Neural cell (in vitro differentiated cells): Measurements from ENCODE around the gene CCDC73. TPM values are rescaled to one million over a fixed set of nuclear protein-coding genes. Genes with fewer than 3 reads are reported as not detected.

Experiments
- H2AFZ ChIP-seq: fragments of 200-600, 300-800 bp; sonication (generic), shearing (Covaris generic); 2 replicates; pipeline ENCODE4 v1.6.0; 2014; ENCODE audit warnings: low read depth, mild to moderate bottlenecking, antibody characterized with exemption, low read length, moderate library complexity
- H3F3A ChIP-seq: fragments of 200-600 bp; shearing (Covaris generic); 2 replicates; pipeline ENCODE4 v1.6.1; 2016; ENCODE audit warnings: mild to moderate bottlenecking, moderate library complexity, mixed read lengths, antibody characterized with exemption, low read length; ENCODE audit not compliant: insufficient read depth, poor library complexity, severe bottlenecking
- H3K27ac ChIP-seq: fragments of 200-600, 300-800 bp; sonication (generic), shearing (Covaris generic); 2 replicates; pipeline ENCODE4 v1.5.1; 2014; ENCODE audit warnings: mild to moderate bottlenecking, low read length, moderate library complexity
- H3K27me3 ChIP-seq: fragments of 300-800, 200-600 bp; sonication (generic), shearing (Covaris generic); 2 replicates; pipeline ENCODE4 v1.6.0; 2014; ENCODE audit warnings: mild to moderate bottlenecking, low read depth, low read length, moderate library complexity; ENCODE audit not compliant: insufficient read depth
- H3K36me3 ChIP-seq: fragments of 300-800, 200-600 bp; sonication (generic), shearing (Covaris generic); 2 replicates; pipeline ENCODE4 v1.5.1; 2014; ENCODE audit warnings: mild to moderate bottlenecking, antibody characterized with exemption, low read length, moderate library complexity; ENCODE audit not compliant: insufficient read depth
- H3K4me2 ChIP-seq: fragments of 300-800, 200-600 bp; sonication (generic), shearing (Covaris generic); 2 replicates; pipeline ENCODE4 v1.6.0; 2014; ENCODE audit warnings: mild to moderate bottlenecking, low read length
- H3K4me3 ChIP-seq: fragments of 300-800, 200-600 bp; sonication (generic), shearing (Covaris generic); 2 replicates; pipeline ENCODE4 v1.5.1; 2014; ENCODE audit warnings: mild to moderate bottlenecking, low read length, moderate library complexity
- H3K79me2 ChIP-seq: fragments of 200-600 bp; shearing (Covaris generic); replicated peaks from 2 replicates; pipeline ENCODE4 v1.6.0; 2014; ENCODE audit warnings: mild to moderate bottlenecking, low read length, moderate library complexity; ENCODE audit not compliant: insufficient read depth
- H3K9ac ChIP-seq: fragments of 300-800, 200-600 bp; sonication (generic), shearing (Covaris generic); 2 replicates; pipeline ENCODE4 v1.6.1; 2016; ENCODE audit warnings: mild to moderate bottlenecking, low read length, mixed read lengths
- H3K9me2 ChIP-seq: fragments of 200-600 bp; shearing (Covaris generic); 2 replicates; pipeline ENCODE4 v1.6.1; 2016; ENCODE audit warnings: mild to moderate bottlenecking, low read length, mixed read lengths; ENCODE audit not compliant: insufficient read depth
- H3K9me3 ChIP-seq: fragments of 200-600, 300-800 bp; sonication (generic), shearing (Covaris generic); 2 replicates; pipeline ENCODE4 v1.6.1; 2016; ENCODE audit warnings: mild to moderate bottlenecking, mixed run types, low read length, moderate library complexity, mixed read lengths
- H4K20me1 ChIP-seq: fragments of 200-600 bp; shearing (Covaris generic); 2 replicates; pipeline ENCODE4 v1.6.1; 2016; ENCODE audit warnings: mild to moderate bottlenecking, mixed run types; ENCODE audit not compliant: insufficient read depth
- EP300 ChIP-seq: fragments of 450-650 bp; conservative IDR thresholded peaks from 2 replicates; pipeline ENCODE4 v1.6.1; 2014; ENCODE audit warnings: antibody characterized with exemption, mild to moderate bottlenecking, moderate library complexity; ENCODE audit not compliant: poor library complexity, severe bottlenecking
- EZH2 ChIP-seq: fragments of 200-600, 300-800 bp; shearing (Covaris generic), sonication (generic); IDR thresholded peaks from 2 replicates; pipeline ENCODE4 v1.6.1; 2014; ENCODE audit warnings: antibody characterized with exemption, low read length, borderline replicate concordance, mild to moderate bottlenecking; ENCODE audit not compliant: insufficient read depth, poor library complexity, severe bottlenecking
- MXI1 ChIP-seq: fragments of 450-650 bp; conservative IDR thresholded peaks from 2 replicates; pipeline ENCODE4 v1.6.1; 2014; ENCODE audit warnings: antibody characterized with exemption, mild to moderate bottlenecking; ENCODE audit not compliant: poor library complexity, severe bottlenecking
- POLR2AphosphoS5 ChIP-seq: IDR thresholded peaks from 2 replicates; pipeline ENCODE4 v1.6.1; 2012
- RAD21 ChIP-seq: fragments of 450-650 bp; conservative IDR thresholded peaks from 2 replicates; pipeline ENCODE4 v1.6.1; 2014; ENCODE audit warnings: antibody characterized with exemption, mild to moderate bottlenecking, moderate library complexity
- SMC3 ChIP-seq: fragments of 450-650 bp; conservative IDR thresholded peaks from 2 replicates; pipeline ENCODE4 v1.6.1; 2014; ENCODE audit warnings: antibody characterized with exemption, mild to moderate bottlenecking, moderate library complexity; ENCODE audit not compliant: poor library complexity
- TAF1 ChIP-seq: IDR thresholded peaks from 2 replicates; pipeline ENCODE4 v1.6.1; 2012; ENCODE audit warnings: low read depth
- polyA plus RNA-seq: library from polyadenylated mRNA; depleted of rRNA; stranded (reverse); fragments of >200 nt; gene quantifications from 2 replicates; pipeline ENCODE4 v1.2.3, GENCODE V29; 2014
- TF ChIP-seq, protein P1 (sequence below): fragments of 450-650 bp; IDR thresholded peaks from 2 replicates; pipeline ENCODE4 v1.5.1; 2014; ENCODE audit warnings: antibody characterized with exemption, mild to moderate bottlenecking, moderate library complexity; ENCODE audit not compliant: poor library complexity, severe bottlenecking
- TF ChIP-seq, protein P2 (sequence below): IDR thresholded peaks from 2 replicates; pipeline ENCODE4 v1.6.1; 2012; ENCODE audit warnings: borderline replicate concordance

CCDC73 gene
- polyA plus RNA-seq, 1 donor from 2014 or later: 0.07 TPM

DNA sequence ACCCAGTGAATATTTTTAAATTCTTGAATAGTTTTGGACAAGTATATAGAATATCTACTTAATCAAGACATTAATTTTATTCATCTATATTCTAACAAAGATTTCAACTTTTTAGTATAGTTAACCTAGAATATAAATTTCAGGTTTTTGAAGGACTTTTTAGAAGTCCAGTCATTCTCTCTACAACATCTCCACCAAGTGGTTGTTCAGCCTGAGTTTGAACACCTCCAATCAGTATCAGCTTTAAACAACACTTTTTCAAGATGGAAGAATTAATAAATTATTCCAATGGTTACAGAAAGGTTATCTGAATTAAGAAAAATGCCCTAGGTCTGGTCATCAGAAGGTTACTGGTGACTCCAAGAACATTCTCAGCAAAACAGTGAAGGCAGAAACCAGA is 179.0 kb downstream of the CCDC73 start:
- H3K4me3 ChIP-seq: no peak overlapping the region
- no peaks in the 10 kb centered on the region for H3K27me3 ChIP-seq
- no peaks in the 10 kb centered on the region for H3K9me3 ChIP-seq
- no peaks in the 10 kb centered on the region for H4K20me1 ChIP-seq
- no peak overlapping the region for H3K4me2 ChIP-seq
- H2AFZ ChIP-seq: no peak overlapping the region
- TF ChIP-seq EZH2 (no peak), TAF1 (no peak), SMC3 (no peak), EP300 (no peak), MXI1 (no peak), POLR2AphosphoS5 (no peak)
- TF ChIP-seq, protein P1, sequence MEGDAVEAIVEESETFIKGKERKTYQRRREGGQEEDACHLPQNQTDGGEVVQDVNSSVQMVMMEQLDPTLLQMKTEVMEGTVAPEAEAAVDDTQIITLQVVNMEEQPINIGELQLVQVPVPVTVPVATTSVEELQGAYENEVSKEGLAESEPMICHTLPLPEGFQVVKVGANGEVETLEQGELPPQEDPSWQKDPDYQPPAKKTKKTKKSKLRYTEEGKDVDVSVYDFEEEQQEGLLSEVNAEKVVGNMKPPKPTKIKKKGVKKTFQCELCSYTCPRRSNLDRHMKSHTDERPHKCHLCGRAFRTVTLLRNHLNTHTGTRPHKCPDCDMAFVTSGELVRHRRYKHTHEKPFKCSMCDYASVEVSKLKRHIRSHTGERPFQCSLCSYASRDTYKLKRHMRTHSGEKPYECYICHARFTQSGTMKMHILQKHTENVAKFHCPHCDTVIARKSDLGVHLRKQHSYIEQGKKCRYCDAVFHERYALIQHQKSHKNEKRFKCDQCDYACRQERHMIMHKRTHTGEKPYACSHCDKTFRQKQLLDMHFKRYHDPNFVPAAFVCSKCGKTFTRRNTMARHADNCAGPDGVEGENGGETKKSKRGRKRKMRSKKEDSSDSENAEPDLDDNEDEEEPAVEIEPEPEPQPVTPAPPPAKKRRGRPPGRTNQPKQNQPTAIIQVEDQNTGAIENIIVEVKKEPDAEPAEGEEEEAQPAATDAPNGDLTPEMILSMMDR: no peak
- H3K79me2 ChIP-seq: no peaks in the 10 kb centered on the region
- H3F3A ChIP-seq: no peaks in the 10 kb centered on the region
- H3K9ac ChIP-seq: no peak overlapping the region
- H3K27ac ChIP-seq: no peak overlapping the region
- H3K36me3 ChIP-seq: no peaks in the 10 kb centered on the region
- no peaks in the 10 kb centered on the region for H3K9me2 ChIP-seq

DNA sequence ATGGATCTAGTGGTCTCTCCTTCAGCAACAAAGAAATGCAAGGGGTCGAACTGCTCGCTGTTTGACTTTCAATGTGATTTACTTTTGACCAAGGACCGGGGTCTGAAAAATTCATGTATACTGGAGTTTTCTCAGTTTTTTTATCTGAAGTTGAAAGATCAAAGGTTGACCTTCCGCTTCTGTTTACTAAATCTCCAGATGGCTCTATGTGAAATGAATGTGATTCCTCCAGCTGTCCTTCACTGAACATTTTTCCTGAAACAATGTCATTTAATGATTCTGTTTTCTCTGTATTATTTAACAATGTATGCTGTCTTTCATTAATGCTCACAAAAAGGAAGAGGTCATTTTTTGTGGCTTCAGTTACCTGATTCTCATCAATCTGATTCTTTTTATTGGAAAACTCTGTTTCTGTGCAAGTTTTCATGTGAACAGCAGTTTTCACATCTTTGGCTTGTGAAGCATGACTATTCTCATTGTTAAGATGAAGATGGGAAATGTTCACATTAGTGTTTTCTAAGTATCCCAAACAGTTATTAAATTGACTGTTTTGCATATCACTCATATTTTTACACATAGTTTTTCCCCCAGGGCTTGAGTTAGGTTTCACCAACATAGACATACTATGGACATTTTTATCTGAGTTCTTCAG is 180.8 kb downstream of the CCDC73 start:
- Histone ChIP-seq H2AFZ (no peak overlapping the region), H3K9me2 (no peaks in the 10 kb centered on the region), H3K4me2 (no peak overlapping the region), H3K27ac (no peak overlapping the region), H3K79me2 (no peaks in the 10 kb centered on the region), H3K27me3 (no peaks in the 10 kb centered on the region), H3F3A (no peaks in the 10 kb centered on the region), H3K4me3 (no peak overlapping the region), H3K36me3 (no peaks in the 10 kb centered on the region), H3K9me3 (no peaks in the 10 kb centered on the region), H4K20me1 (no peaks in the 10 kb centered on the region), H3K9ac (no peak overlapping the region)
- TF ChIP-seq RAD21 (no peak), EZH2 (no peak), EP300 (no peak)
- TF ChIP-seq, protein P1: no peak

DNA sequence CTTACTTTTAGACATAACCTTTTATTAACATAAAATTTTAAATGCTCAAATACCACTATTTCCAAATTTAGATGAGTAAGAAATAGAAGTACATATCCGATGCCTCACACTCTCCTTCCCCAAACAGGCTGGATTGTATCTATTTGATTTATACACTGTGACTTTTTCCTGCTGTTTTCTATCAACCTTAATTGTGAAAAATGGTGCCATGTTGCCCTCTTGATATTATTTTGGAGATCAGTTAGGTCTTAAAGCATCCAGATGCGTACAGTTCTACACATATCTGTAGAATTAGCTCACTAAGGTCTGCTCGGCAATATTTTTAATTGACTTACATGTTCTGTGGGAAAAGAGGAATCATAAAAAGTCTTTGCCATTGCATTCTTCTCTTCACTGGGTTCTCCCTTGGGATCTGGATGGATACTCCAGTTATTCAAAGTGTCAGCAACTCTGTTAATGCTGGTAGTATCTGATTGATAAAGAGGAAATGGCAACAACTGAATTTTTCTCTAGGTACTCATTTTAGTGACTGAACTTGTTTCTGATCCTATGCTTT is 183.6 kb downstream of the CCDC73 start:
- Histone ChIP-seq H3K4me2 (no peak overlapping the region), H3K9me2 (no peaks in the 10 kb centered on the region), H3K27ac (no peak overlapping the region), H3K4me3 (no peak overlapping the region), H3K27me3 (no peaks in the 10 kb centered on the region), H4K20me1 (no peaks in the 10 kb centered on the region), H3K9ac (no peak overlapping the region), H2AFZ (no peak overlapping the region), H3K9me3 (no peaks in the 10 kb centered on the region), H3K36me3 (no peaks in the 10 kb centered on the region), H3K79me2 (no peaks in the 10 kb centered on the region), H3F3A (no peaks in the 10 kb centered on the region)
- no peak for TF ChIP-seq EZH2
- no peak for TF ChIP-seq TAF1
- no peak for TF ChIP-seq SMC3
- TF ChIP-seq, protein P2, sequence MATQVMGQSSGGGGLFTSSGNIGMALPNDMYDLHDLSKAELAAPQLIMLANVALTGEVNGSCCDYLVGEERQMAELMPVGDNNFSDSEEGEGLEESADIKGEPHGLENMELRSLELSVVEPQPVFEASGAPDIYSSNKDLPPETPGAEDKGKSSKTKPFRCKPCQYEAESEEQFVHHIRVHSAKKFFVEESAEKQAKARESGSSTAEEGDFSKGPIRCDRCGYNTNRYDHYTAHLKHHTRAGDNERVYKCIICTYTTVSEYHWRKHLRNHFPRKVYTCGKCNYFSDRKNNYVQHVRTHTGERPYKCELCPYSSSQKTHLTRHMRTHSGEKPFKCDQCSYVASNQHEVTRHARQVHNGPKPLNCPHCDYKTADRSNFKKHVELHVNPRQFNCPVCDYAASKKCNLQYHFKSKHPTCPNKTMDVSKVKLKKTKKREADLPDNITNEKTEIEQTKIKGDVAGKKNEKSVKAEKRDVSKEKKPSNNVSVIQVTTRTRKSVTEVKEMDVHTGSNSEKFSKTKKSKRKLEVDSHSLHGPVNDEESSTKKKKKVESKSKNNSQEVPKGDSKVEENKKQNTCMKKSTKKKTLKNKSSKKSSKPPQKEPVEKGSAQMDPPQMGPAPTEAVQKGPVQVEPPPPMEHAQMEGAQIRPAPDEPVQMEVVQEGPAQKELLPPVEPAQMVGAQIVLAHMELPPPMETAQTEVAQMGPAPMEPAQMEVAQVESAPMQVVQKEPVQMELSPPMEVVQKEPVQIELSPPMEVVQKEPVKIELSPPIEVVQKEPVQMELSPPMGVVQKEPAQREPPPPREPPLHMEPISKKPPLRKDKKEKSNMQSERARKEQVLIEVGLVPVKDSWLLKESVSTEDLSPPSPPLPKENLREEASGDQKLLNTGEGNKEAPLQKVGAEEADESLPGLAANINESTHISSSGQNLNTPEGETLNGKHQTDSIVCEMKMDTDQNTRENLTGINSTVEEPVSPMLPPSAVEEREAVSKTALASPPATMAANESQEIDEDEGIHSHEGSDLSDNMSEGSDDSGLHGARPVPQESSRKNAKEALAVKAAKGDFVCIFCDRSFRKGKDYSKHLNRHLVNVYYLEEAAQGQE: no peak
- no peak for TF ChIP-seq MXI1
- no peak for TF ChIP-seq EP300
- TF ChIP-seq, protein P1: no peak
- no peak for TF ChIP-seq POLR2AphosphoS5
- no peak for TF ChIP-seq RAD21
